Stimulated activated naive CD8-positive, alpha-beta T cell treated with anti-CD3 and anti-CD28 coated beads, Interleukin-15, amount 100 ng/mL, for 72 hours (primary cell): ENCODE results near the gene BPIFB6.
A peak's percentile ranks its signal among the peaks of the same experiment; 100 is the strongest.
"Not testable (repeated sequence)": the region's sequence is repeated elsewhere in the genome, so short reads cannot be mapped to it uniquely, and the experiment has no call there.

Experiments used
- ATAC-seq: fragments of 150-1000 bp; cut with Tn5 transposase; 2 replicates; pipeline ENCODE4 v1.10.0; 2021; ENCODE audit warnings: mild to moderate bottlenecking, moderate library complexity
- DNase-seq, 2 donors: peaks; one replicate each; pipeline ENCODE4 v3.0.0; 2021 to 2022
- H3K27ac Mint-ChIP-seq, 2 donors: one replicate each; pipeline ENCODE4 v1.8.0; 2022; ENCODE audit warnings: mild to moderate bottlenecking in 2 of 2, mixed read lengths in 2 of 2, moderate library complexity in 2 of 2
- H3K27me3 Mint-ChIP-seq: one replicate; pipeline ENCODE4 v1.8.0; 2022; ENCODE audit warnings: mixed read lengths
- H3K4me1 Mint-ChIP-seq: one replicate; pipeline ENCODE4 v1.8.0; 2022; ENCODE audit warnings: mild to moderate bottlenecking, mixed read lengths
- H3K4me3 Mint-ChIP-seq, 2 donors: one replicate each; pipeline ENCODE4 v1.8.0; 2022; ENCODE audit warnings: mild to moderate bottlenecking in 2 of 2, mixed read lengths in 2 of 2, moderate library complexity in 1 of 2
- H3K9me3 Mint-ChIP-seq, 2 donors: one replicate each; pipeline ENCODE4 v1.8.0; 2022; ENCODE audit warnings: mixed read lengths in 2 of 2

The BPIFB6 gene

DNA sequence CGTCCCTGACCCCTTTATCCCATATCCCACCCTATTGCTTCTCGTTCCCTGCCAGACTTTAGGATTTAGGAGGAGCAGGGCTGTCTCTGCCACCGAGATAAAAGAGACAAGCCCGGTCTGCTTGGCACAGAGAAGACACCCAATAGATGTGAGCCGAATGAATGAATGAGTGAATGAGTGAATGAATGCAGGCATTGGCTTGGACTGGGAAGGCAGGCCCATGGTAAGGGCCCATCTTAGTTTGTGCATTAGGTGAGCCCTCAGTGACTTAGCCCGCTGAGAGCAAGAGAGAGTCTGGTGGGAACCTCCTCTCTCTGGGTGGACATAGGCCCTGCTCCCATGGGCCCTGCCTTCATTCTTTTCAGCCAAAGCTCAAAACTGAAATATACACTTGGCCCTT, 879 bp upstream of the BPIFB6 start:
- Mint-ChIP-seq H3K27me3 (no peaks in the 10 kb centered on the region), H3K4me1 (no peaks in the 10 kb centered on the region), H3K27ac (no peak overlapping the region), H3K9me3 (peaks cover 8 to 11% of the 10 kb centered on the region in 2 donors), H3K4me3 (no peak overlapping the region)
- DNase-seq: no peak
- ATAC-seq: no peak

DNA sequence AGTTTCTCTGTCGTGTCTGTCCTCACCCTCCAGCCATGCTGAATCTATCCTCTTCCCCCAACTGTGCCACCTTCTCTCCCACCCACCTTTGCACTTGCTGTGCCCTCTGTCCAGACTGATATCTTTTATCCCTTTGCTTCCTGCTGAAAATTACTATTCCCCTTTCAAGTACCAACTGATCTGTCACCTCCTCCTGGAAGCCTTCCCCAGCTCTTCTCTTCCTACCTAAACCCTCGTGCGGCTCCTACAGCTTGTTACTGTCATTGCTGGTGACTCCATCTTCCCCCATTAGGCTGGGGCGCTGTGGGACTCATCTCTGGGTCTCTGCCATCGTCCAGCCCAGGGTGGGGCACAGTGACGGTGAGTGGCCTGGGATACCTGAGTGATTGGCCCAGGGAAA, 1.1 kb downstream of the BPIFB6 start:
- ATAC-seq (no peak), DNase-seq (no peak)
- Mint-ChIP-seq H3K4me3 (no peak overlapping the region), H3K27me3 (no peaks in the 10 kb centered on the region), H3K9me3 (peaks cover 8 to 12% of the 10 kb centered on the region in 2 donors), H3K4me1 (no peaks in the 10 kb centered on the region), H3K27ac (no peak overlapping the region)

- Mint-ChIP-seq H3K27me3 (no peaks in the 10 kb centered on the region), H3K27ac (no peak overlapping the region), H3K4me3 (no peak overlapping the region), H3K4me1 (no peaks in the 10 kb centered on the region), H3K9me3 (peaks cover 15 to 20% of the 10 kb centered on the region in 2 donors)
- DNase-seq (no peak), ATAC-seq (no peak)
Observed at GRCh38 chr20:33033381-33033780, 1.9 kb downstream of the BPIFB6 start.

DNA sequence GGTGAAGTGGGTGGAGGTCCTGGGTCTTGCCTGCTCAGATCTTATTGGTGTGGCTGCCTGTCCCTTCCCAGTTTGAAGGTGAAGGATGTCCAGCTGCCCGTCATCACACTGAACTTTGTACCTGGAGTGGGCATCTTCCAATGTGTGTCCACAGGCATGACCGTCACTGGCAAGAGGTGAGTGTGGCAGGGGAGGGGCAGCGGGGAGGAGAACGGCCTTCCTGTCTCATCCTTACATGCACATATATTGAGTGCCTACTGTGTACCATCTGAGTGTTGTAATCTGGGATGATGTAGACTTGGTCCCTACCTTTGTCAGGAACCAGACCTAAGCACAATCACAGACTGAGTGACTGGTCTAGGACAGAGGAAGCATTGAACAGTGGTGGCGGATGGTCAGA, 2.7 kb downstream of the BPIFB6 start:
- Mint-ChIP-seq H3K4me1 (no peaks in the 10 kb centered on the region), H3K27me3 (no peaks in the 10 kb centered on the region), H3K27ac (no peak overlapping the region), H3K4me3 (no peak overlapping the region), H3K9me3 (peaks cover 15 to 25% of the 10 kb centered on the region in 2 donors)
- ATAC-seq: no peak
- DNase-seq: no peak

GRCh38 chr20:33034901-33035492, 3.5 kb downstream of the BPIFB6 start:
- H3K27ac Mint-ChIP-seq: no peak overlapping the region
- H3K9me3 Mint-ChIP-seq: peaks cover 15 to 25% of the 10 kb centered on the region in 2 donors
- no peaks in the 10 kb centered on the region for H3K4me1 Mint-ChIP-seq
- DNase-seq (no peak), ATAC-seq (no peak)
- H3K4me3 Mint-ChIP-seq: no peak overlapping the region
- no peaks in the 10 kb centered on the region for H3K27me3 Mint-ChIP-seq

DNA sequence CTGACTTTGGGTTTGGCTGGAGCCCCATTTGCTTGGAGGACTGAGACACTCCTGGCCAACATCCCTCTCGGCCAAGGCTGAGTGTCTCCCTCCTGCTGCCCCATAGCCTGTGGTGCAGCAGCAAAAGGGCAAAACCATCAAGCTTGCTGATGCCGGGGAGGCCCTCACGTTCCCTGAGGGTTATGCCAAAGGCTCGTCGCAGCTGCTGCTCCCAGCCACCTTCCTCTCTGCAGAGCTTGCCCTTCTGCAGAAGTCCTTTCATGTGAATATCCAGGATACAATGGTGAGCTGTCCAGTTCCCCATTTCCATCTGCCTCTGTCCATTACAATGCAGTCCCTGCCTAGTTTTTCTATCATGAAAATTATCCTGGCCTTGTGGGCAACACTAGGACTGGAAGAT, 6.0 kb downstream of the BPIFB6 start:
- ATAC-seq (no peak), DNase-seq (no peak)
- no peak overlapping the region for H3K27ac Mint-ChIP-seq
- H3K4me3 Mint-ChIP-seq: no peak overlapping the region
- H3K4me1 Mint-ChIP-seq: no peaks in the 10 kb centered on the region
- no peaks in the 10 kb centered on the region for H3K27me3 Mint-ChIP-seq
- H3K9me3 Mint-ChIP-seq: peaks cover 15 to 23% of the 10 kb centered on the region in 2 donors

DNA sequence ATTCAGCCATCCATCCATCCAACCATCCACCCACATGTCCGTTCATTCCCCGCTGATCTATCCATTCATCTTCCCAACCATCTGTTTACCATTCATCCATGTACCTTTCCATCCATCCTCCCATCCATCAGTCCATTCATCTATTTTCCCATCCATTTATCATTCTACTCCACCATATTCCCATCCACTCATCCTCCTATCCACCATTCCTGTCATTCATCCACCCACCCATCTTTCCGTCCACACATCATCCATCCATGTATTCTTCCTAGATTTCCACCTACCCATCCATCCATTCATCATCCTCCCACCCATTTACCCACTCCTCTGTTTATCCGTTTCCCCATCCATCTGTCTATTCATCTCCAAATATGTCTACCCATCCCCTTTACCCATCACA, 6.8 kb downstream of the BPIFB6 start:
- H3K27ac Mint-ChIP-seq: no peak overlapping the region

GRCh38 chr20:33042430-33042829, 11.0 kb downstream of the BPIFB6 start:
- Mint-ChIP-seq H3K4me1 (no peaks in the 10 kb centered on the region), H3K9me3 (peaks cover 16 to 30% of the 10 kb centered on the region in 2 donors), H3K4me3 (no peak overlapping the region), H3K27me3 (no peaks in the 10 kb centered on the region), H3K27ac (no peak overlapping the region)
- DNase-seq: no peak
- ATAC-seq: no peak

More for the DNA sequence above, 6.8 kb downstream of the BPIFB6 start:
- Mint-ChIP-seq H3K27me3 (no peaks in the 10 kb centered on the region), H3K9me3 (peaks cover 9 to 15% of the 10 kb centered on the region in 2 donors), H3K4me1 (no peaks in the 10 kb centered on the region), H3K4me3 (no peak overlapping the region)
- DNase-seq (no peak), ATAC-seq (no peak)

GRCh38 chr20:33042983-33043730, 11.7 kb downstream of the BPIFB6 start:
- no peak for ATAC-seq
- no peak overlapping the region for H3K27ac Mint-ChIP-seq
- no peaks in the 10 kb centered on the region for H3K4me1 Mint-ChIP-seq
- peaks cover 12 to 24% of the 10 kb centered on the region in 2 donors for H3K9me3 Mint-ChIP-seq
- no peak for DNase-seq
- no peaks in the 10 kb centered on the region for H3K27me3 Mint-ChIP-seq
- no peak overlapping the region for H3K4me3 Mint-ChIP-seq

GRCh38 chr20:33043731-33044181, 12.3 kb downstream of the BPIFB6 start:
- Mint-ChIP-seq H3K27ac (no peak overlapping the region), H3K9me3 (peaks cover 9 to 18% of the 10 kb centered on the region in 2 donors), H3K4me3 (no peak overlapping the region), H3K27me3 (no peaks in the 10 kb centered on the region), H3K4me1 (no peaks in the 10 kb centered on the region)
- no peak for DNase-seq
- no peak for ATAC-seq

- not testable (repeated sequence) for ATAC-seq, H3K4me1 Mint-ChIP-seq, H3K4me3 Mint-ChIP-seq, DNase-seq, H3K27me3 Mint-ChIP-seq, H3K27ac Mint-ChIP-seq
- peaks cover 9 to 16% of the 10 kb centered on the region in 2 donors for H3K9me3 Mint-ChIP-seq
Observed at GRCh38 chr20:33045129-33045721, 13.8 kb downstream of the BPIFB6 start.

DNA sequence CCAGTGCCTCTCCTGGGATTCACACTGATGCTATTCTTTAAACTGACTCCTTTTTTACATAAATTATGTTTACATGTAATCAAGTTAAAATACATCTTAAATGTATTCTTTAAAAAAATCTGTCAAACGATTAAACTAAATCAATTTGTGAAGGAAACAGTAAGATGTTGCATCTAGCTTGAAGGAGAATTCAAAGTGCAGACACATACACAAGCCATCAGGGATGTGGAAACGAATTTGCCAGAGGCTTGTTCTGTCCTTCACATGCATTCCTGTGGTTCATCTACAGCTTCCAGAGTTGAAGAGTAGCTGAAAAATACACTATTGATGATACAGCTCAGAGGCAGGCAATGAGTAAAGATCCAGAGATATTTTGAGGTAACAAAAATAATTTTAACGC, 15.0 kb downstream of the BPIFB6 start:
- H3K4me3 Mint-ChIP-seq: no peak overlapping the region
- peaks cover 9 to 16% of the 10 kb centered on the region in 2 donors for H3K9me3 Mint-ChIP-seq
- no peaks in the 10 kb centered on the region for H3K4me1 Mint-ChIP-seq
- no peak overlapping the region for H3K27ac Mint-ChIP-seq
- no peaks in the 10 kb centered on the region for H3K27me3 Mint-ChIP-seq
- DNase-seq (no peak), ATAC-seq (no peak)

GRCh38 chr20:33051333-33051732, 19.9 kb downstream of the BPIFB6 start:
- ATAC-seq (no peak), DNase-seq (no peak)
- H3K4me1 Mint-ChIP-seq: no peaks in the 10 kb centered on the region
- H3K4me3 Mint-ChIP-seq: no peak overlapping the region
- no peaks in the 10 kb centered on the region for H3K9me3 Mint-ChIP-seq
- no peak overlapping the region for H3K27ac Mint-ChIP-seq
- no peaks in the 10 kb centered on the region for H3K27me3 Mint-ChIP-seq

GRCh38 chr20:33053291-33054106, 22.1 kb downstream of the BPIFB6 start, which contains the start of gene BPIFB3:
BPIFB3 (plus strand) TSS chr20:33053903; CDS start chr20:33055436, 1,533 bp downstream.
- H3K4me3 Mint-ChIP-seq: no peak within 1 kb of the TSS
- H3K4me1 Mint-ChIP-seq: no peaks in the 10 kb centered on the region
- H3K27ac Mint-ChIP-seq: peak within 1 kb of the TSS in 1 of 2 donors; percentile 72
- DNase-seq (no peak), ATAC-seq (no peak)
- H3K9me3 Mint-ChIP-seq: no peaks in the 10 kb centered on the region
- H3K27me3 Mint-ChIP-seq: no peaks in the 10 kb centered on the region

- DNase-seq: no peak
- H3K27me3 Mint-ChIP-seq: no peaks in the 10 kb centered on the region
- H3K9me3 Mint-ChIP-seq: no peaks in the 10 kb centered on the region
- H3K4me3 Mint-ChIP-seq: no peak overlapping the region
- H3K4me1 Mint-ChIP-seq: no peaks in the 10 kb centered on the region
- peak overlapping the region in 1 of 2 donors; percentile 72 for H3K27ac Mint-ChIP-seq
- ATAC-seq: no peak
Observed at GRCh38 chr20:33054381-33054780, 22.9 kb downstream of the BPIFB6 start.
